Thyroid gland (tissue), 4 donors: ENCODE results near the gene MANBA.

Source experiments
- POLR2A ChIP-seq, 2 donors: fragments of 450-650 bp; IDR thresholded peaks; one replicate each; pipeline ENCODE4 v1.6.1; 2017; ENCODE audit warnings: antibody characterized with exemption in 2 of 2, mild to moderate bottlenecking in 2 of 2, moderate library complexity in 1 of 2
- TF ChIP-seq, protein P1 (sequence below), 6 experiments: fragments of 200-600 bp in 3 of 6; fragments of 450-650 bp in 3 of 6; sonication (generic) in 3 of 6; IDR thresholded peaks; one replicate each; pipeline ENCODE4 v1.5.1; 2016 to 2019; ENCODE audit warnings: antibody characterized with exemption in 6 of 6, mild to moderate bottlenecking in 2 of 6, inconsistent platforms in 1 of 6, moderate library complexity in 1 of 6

DNA sequence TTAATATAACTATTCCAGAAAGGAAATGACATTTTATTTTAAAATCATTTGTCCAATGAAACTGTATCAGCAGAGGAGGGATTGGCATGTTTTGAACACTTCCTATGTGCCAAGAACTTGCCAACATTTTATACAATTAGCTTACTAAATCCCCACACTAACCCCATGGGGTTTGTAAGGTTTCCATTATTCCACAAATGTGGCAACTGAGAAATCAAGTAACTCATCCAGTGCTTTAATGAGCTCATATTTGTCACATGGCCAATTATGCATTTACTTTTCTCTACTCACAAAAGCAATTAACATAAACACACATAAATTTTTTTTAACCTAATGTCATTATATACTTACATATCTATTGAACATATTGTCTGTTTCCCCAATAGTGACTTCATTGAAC lies 37.3 kb downstream of the MANBA start:
- TF ChIP-seq, protein P1, sequence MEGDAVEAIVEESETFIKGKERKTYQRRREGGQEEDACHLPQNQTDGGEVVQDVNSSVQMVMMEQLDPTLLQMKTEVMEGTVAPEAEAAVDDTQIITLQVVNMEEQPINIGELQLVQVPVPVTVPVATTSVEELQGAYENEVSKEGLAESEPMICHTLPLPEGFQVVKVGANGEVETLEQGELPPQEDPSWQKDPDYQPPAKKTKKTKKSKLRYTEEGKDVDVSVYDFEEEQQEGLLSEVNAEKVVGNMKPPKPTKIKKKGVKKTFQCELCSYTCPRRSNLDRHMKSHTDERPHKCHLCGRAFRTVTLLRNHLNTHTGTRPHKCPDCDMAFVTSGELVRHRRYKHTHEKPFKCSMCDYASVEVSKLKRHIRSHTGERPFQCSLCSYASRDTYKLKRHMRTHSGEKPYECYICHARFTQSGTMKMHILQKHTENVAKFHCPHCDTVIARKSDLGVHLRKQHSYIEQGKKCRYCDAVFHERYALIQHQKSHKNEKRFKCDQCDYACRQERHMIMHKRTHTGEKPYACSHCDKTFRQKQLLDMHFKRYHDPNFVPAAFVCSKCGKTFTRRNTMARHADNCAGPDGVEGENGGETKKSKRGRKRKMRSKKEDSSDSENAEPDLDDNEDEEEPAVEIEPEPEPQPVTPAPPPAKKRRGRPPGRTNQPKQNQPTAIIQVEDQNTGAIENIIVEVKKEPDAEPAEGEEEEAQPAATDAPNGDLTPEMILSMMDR (IDR thresholded peaks at IDR 0.05), result no peak
- no peak for TF ChIP-seq POLR2A (IDR thresholded peaks at IDR 0.05)
